ENCODE data around the gene CKAP2.

The CKAP2 gene

DNA sequence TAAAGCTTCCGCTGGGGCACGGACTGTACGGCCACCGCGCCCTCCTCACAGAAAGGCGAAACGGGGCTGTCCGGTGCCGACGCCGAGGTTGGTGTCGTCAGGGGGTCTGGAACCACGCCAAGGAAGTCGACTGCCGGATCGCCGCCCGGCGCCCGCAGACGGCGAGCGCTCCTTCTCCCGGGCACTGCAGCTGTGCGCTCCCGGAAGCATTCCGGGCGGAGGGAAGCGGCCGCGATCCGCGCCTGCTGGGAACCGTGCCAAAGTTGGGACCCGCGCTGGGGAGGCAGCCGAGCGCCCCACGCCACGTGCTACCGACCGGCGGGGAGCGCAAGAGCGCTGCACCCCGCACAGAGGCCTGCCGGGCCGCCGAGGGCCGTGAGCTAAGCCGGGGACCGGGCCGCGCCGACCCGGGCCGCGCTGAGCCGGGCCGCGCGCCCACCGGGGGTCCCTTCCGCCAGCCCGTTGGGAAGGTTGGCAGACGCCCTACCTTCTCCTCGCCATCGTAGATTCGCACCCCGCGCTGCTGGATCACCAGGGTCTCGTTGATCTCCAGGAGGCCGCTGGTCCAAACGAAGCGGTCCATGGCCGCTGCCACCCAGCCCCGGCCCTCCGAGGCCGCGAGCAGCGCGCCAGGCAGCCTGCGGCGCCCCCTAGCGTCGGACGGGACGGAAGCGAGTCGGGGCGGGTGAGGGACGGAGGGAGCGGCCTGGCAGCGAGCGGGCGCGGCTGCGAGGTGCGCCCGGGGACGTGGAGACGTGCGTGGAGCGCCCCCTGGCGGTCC is 5.1 kb upstream of the CKAP2 start, which contains the start of gene VPS36:
Gene VPS36 (minus strand): TSS at position 623 of the 781 bp plus-strand sequence. CDS start 40 bp downstream, at position 583.
- Histone ChIP-seq H3K27ac (peak within 1 kb of the TSS; percentile 87), H3K27me3 (replicated peaks) (no peaks in the 10 kb centered on the region), H3K36me3 (replicated peaks) (no peaks in the 10 kb centered on the region), H3K4me3 (ENCODE audit: low read depth, low read length) (peak within 1 kb of the TSS; percentile 87)
- TF ChIP-seq, protein P1, sequence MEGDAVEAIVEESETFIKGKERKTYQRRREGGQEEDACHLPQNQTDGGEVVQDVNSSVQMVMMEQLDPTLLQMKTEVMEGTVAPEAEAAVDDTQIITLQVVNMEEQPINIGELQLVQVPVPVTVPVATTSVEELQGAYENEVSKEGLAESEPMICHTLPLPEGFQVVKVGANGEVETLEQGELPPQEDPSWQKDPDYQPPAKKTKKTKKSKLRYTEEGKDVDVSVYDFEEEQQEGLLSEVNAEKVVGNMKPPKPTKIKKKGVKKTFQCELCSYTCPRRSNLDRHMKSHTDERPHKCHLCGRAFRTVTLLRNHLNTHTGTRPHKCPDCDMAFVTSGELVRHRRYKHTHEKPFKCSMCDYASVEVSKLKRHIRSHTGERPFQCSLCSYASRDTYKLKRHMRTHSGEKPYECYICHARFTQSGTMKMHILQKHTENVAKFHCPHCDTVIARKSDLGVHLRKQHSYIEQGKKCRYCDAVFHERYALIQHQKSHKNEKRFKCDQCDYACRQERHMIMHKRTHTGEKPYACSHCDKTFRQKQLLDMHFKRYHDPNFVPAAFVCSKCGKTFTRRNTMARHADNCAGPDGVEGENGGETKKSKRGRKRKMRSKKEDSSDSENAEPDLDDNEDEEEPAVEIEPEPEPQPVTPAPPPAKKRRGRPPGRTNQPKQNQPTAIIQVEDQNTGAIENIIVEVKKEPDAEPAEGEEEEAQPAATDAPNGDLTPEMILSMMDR (IDR thresholded peaks at IDR 0.05; ENCODE audit: low read depth, low read length, missing control alignments) = peak; percentile 77
- DNase-seq = peak; percentile 86
- in situ Hi-C loops (cut with HindIII; ENCODE audit: low pct_ligation_motif_present, low sequenced_read_pairs) = no loop called here

DNA sequence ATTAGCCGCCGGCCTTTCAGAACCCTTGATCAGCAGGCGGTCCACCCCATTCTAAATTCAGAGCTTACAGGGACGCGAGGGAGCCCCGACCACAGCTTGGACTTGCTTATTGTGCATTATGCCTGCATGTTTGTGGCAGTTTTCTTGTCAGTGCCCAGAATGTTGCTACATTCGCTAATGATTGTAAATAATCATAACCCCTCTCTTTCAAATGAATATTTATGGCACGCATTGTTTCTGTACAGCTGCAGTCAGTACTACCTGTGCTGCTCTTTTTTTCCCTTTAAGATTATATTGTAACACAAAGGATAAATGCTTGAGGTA is 4.5 kb upstream of the CKAP2 start:
- no peaks in the 10 kb centered on the region for H3K27me3 ChIP-seq (replicated peaks)
- in situ Hi-C loops (cut with HindIII; ENCODE audit: low pct_ligation_motif_present, low sequenced_read_pairs) = no loop called here
- peak overlapping the region; percentile 34 for H3K4me3 ChIP-seq (ENCODE audit: low read depth, low read length)
- TF ChIP-seq, protein P1 (IDR thresholded peaks at IDR 0.05; ENCODE audit: low read depth, low read length, missing control alignments) = no peak
- no peaks in the 10 kb centered on the region for H3K36me3 ChIP-seq (replicated peaks)
- no peak for DNase-seq
- H3K27ac ChIP-seq = no peak overlapping the region

DNA sequence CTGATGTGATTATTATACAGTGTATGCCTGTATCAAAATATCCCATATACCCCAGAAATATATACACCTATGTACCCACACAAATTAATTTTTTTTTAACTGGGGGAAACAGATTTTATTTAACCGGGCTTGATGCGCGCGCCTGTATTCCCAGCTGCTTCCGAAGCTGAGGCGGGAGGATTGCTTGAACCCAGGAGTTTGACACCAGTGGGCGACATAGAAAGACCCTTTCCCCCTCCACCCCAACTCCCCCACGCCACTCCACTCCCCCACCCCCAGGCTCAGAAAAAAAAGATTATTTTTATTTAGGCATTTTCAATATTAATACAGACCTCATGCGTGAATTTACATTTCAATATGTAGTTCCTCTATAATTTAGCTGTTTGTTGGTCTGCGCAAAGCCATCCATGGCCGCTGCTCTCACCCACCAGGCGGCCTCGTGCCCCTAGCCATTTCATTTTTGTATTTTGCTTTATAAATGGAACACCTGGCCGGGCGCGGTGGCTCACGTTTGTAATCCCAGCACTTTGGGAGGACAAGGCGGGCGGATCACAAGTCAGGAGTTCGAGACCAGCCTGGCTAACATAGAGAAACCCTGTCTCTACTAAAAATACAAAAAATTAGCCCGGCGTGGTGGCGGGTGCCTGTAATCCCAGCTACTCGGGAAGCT is 4.0 kb upstream of the CKAP2 start:
- DNase-seq = no peak
- TF ChIP-seq, protein P1 (IDR thresholded peaks at IDR 0.05; ENCODE audit: low read depth, low read length, missing control alignments) = no peak
- in situ Hi-C loops (cut with HindIII; ENCODE audit: low pct_ligation_motif_present, low sequenced_read_pairs) = no loop called here
- H3K4me3 ChIP-seq (ENCODE audit: low read depth, low read length) = no peak overlapping the region
- no peak overlapping the region for H3K27ac ChIP-seq
- H3K36me3 ChIP-seq (replicated peaks) = no peaks in the 10 kb centered on the region
- no peaks in the 10 kb centered on the region for H3K27me3 ChIP-seq (replicated peaks)

DNA sequence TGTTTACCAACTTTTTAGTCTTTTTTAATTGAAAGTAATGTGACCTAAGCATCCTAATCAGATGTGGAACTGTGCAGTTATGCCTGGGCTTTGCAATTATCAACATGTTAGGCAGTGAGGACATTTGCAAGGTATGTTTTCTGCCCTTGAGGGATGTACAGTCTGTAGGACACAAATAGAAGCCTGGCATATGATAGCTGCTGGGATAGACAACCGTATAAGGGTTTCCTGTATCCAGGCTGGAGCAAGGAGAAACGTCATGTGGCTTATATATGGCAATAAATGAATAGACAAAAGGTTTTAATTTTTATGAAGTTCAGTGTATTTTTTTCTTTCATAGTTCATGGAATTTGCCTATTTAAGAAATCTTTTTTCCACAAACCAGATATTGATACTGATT is 2.8 kb upstream of the CKAP2 start:
- no peak overlapping the region for H3K4me3 ChIP-seq (ENCODE audit: low read depth, low read length)
- DNase-seq = no peak
- no peaks in the 10 kb centered on the region for H3K27me3 ChIP-seq (replicated peaks)
- in situ Hi-C loops (cut with HindIII; ENCODE audit: low pct_ligation_motif_present, low sequenced_read_pairs) = no loop called here
- H3K36me3 ChIP-seq (replicated peaks) = no peaks in the 10 kb centered on the region
- H3K27ac ChIP-seq = no peak overlapping the region
- TF ChIP-seq, protein P1 (IDR thresholded peaks at IDR 0.05; ENCODE audit: low read depth, low read length, missing control alignments) = no peak

DNA sequence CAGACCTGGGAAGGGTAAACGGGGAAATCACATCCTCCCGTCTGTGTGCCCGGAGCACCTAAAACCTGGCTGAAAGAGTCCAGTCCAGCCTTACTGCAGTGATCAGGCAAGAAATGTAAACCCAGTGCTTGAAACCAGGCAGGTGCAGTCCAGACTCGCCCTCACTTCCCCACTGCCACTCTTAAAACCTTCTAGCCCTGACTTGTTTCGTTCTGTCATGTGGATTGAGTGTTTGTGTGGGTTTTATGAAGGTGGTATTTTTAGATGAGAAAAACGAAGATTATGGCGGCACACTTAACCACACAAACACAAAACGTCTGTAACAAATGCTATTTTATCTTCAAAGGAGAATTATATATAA is 839 bp upstream of the CKAP2 start:
- H3K27me3 ChIP-seq (replicated peaks) = no peaks in the 10 kb centered on the region
- H3K27ac ChIP-seq = no peak overlapping the region
- DNase-seq = no peak
- TF ChIP-seq, protein P1 (IDR thresholded peaks at IDR 0.05; ENCODE audit: low read depth, low read length, missing control alignments) = no peak
- H3K36me3 ChIP-seq (replicated peaks) = no peaks in the 10 kb centered on the region
- H3K4me3 ChIP-seq (ENCODE audit: low read depth, low read length) = peak overlapping the region; percentile 97
- in situ Hi-C loops (cut with HindIII; ENCODE audit: low pct_ligation_motif_present, low sequenced_read_pairs) = no loop called here
